ENCODE measurements around the gene SRC. TPM values are rescaled to one million over a fixed set of nuclear protein-coding genes. Genes with fewer than 3 reads are reported as not detected.

SRC gene
- total and polyA plus RNA-seq, 3 donors from 2014 or later = 90.3 to 179 (median 143) TPM

GRCh38 chr20:37316116-37316774, 29.7 kb upstream of the SRC start:
- no peaks in the 10 kb centered on the region for H3K36me3 ChIP-seq (ENCODE audit: low read depth, missing control alignments)
- H3K27me3 ChIP-seq = no peaks in the 10 kb centered on the region
- no peaks in the 10 kb centered on the region for H3K9me3 ChIP-seq
- 65 to 82% methylated on average over 15 of the region's 15 CpGs for WGBS, 2 donors
- H3K4me1 ChIP-seq = peaks cover 49% of the 10 kb centered on the region
- DNase-seq = no peak
- TF ChIP-seq POLR2A (IDR thresholded peaks at IDR 0.05) (no peak), CTCF (IDR thresholded peaks at IDR 0.05) (no peak)
- peak overlapping the region; percentile 85 to 96 for H3K27ac ChIP-seq
- intact Hi-C loops (cut with DNase I; ENCODE audit: low total_unique reads) = no loop called here
- H3K4me3 ChIP-seq = no peak overlapping the region

- Histone ChIP-seq H3K27me3 (no peaks in the 10 kb centered on the region), H3K36me3 (ENCODE audit: low read depth, missing control alignments) (no peaks in the 10 kb centered on the region), H3K27ac (peak overlapping the region; percentile 85 to 96), H3K9me3 (no peaks in the 10 kb centered on the region), H3K4me3 (no peak overlapping the region), H3K4me1 (peaks cover 45% of the 10 kb centered on the region)
- 90 to 96% methylated on average over 3 to 5 of the region's 5 CpGs for WGBS, 2 donors
- DNase-seq = no peak
- intact Hi-C loops (cut with DNase I; ENCODE audit: low total_unique reads) = no loop called here
- TF ChIP-seq POLR2A (IDR thresholded peaks at IDR 0.05) (no peak), CTCF (IDR thresholded peaks at IDR 0.05) (no peak)
These were observed 29.2 kb upstream of the SRC start for GRCh38 chr20:37316775-37317170.

GRCh38 chr20:37317316-37317715, 28.6 kb upstream of the SRC start:
- Histone ChIP-seq H3K36me3 (ENCODE audit: low read depth, missing control alignments) (no peaks in the 10 kb centered on the region), H3K4me1 (peaks cover 40% of the 10 kb centered on the region), H3K27me3 (no peaks in the 10 kb centered on the region), H3K4me3 (no peak overlapping the region), H3K27ac (peak overlapping the region in 1 of 2 donors; percentile 96), H3K9me3 (no peaks in the 10 kb centered on the region)
- WGBS, 2 donors = 75 to 76% methylated on average over 4 to 6 of the region's 6 CpGs
- TF ChIP-seq CTCF (IDR thresholded peaks at IDR 0.05) = no peak
- no peak for TF ChIP-seq POLR2A (IDR thresholded peaks at IDR 0.05)
- intact Hi-C loops (cut with DNase I; ENCODE audit: low total_unique reads) = no loop called here
- DNase-seq = no peak

- Histone ChIP-seq H3K36me3 (ENCODE audit: low read depth, missing control alignments) (no peaks in the 10 kb centered on the region), H3K4me3 (no peak overlapping the region), H3K27me3 (no peaks in the 10 kb centered on the region), H3K4me1 (peaks cover 37% of the 10 kb centered on the region), H3K27ac (peak overlapping the region in 1 of 2 donors; percentile 23), H3K9me3 (no peaks in the 10 kb centered on the region)
- TF ChIP-seq POLR2A (IDR thresholded peaks at IDR 0.05) = no peak
- no peak for TF ChIP-seq CTCF (IDR thresholded peaks at IDR 0.05)
- 81 to 84% methylated on average over 9 of the region's 9 CpGs for WGBS, 2 donors
- DNase-seq = no peak
- intact Hi-C loops (cut with DNase I; ENCODE audit: low total_unique reads) = no loop called here
These were observed 27.8 kb upstream of the SRC start for GRCh38 chr20:37317994-37318640.
